ENCODE measurements around the gene ACOD1. TPM values are rescaled to one million over a fixed set of nuclear protein-coding genes. Genes with fewer than 3 reads are reported as not detected.

The ACOD1 gene
- total RNA-seq, 1 donor from 2014 or later = not detected

GRCh38 chr13:76982061-76982460 lies 33.8 kb downstream of the ACOD1 start:
- no peak for DNase-seq
- no peak overlapping the region for H3K4me3 Mint-ChIP-seq
- H3K27ac Mint-ChIP-seq = no peak overlapping the region
- no peaks in the 10 kb centered on the region for H3K36me3 Mint-ChIP-seq (ENCODE audit: low read depth)
- peaks cover 53% of the 10 kb centered on the region for H3K27me3 Mint-ChIP-seq
- intact Hi-C loops (cut with micrococcal nuclease) = loop anchor here (5.0 kb wide), 1 partner anchor 1105 kb away; no protein-coding TSS in a partner anchor
- H3K9me3 Mint-ChIP-seq = no peaks in the 10 kb centered on the region
- peaks cover 6% of the 10 kb centered on the region for H3K4me1 Mint-ChIP-seq

- no peak overlapping the region for H3K27ac Mint-ChIP-seq
- no peak for DNase-seq
- peaks cover 47% of the 10 kb centered on the region for H3K27me3 Mint-ChIP-seq
- peaks cover 6% of the 10 kb centered on the region for H3K4me1 Mint-ChIP-seq
- H3K36me3 Mint-ChIP-seq (ENCODE audit: low read depth) = no peaks in the 10 kb centered on the region
- no peak overlapping the region for H3K4me3 Mint-ChIP-seq
- intact Hi-C loops (cut with micrococcal nuclease) = loop anchor here (5.0 kb wide), 1 partner anchor 1106 kb away; no protein-coding TSS in a partner anchor
- H3K9me3 Mint-ChIP-seq = no peaks in the 10 kb centered on the region
These were observed 35.4 kb downstream of the ACOD1 start for GRCh38 chr13:76983676-76984075.

GRCh38 chr13:76991432-76991795 lies 43.1 kb downstream of the ACOD1 start:
- peaks cover 7% of the 10 kb centered on the region for H3K36me3 Mint-ChIP-seq (ENCODE audit: low read depth)
- intact Hi-C loops (cut with micrococcal nuclease) = loop anchor here (1.0 kb wide), 1 partner anchor 105 kb away; the partner anchor contains the start of gene KCTD12
- H3K4me3 Mint-ChIP-seq = peak overlapping the region; percentile 96
- DNase-seq = peak; percentile 87
- peak overlapping the region; percentile 95 for H3K27ac Mint-ChIP-seq
- peaks cover 26% of the 10 kb centered on the region for H3K4me1 Mint-ChIP-seq
- peaks cover 8% of the 10 kb centered on the region for H3K27me3 Mint-ChIP-seq
- no peaks in the 10 kb centered on the region for H3K9me3 Mint-ChIP-seq

- intact Hi-C loops (cut with micrococcal nuclease) = loop anchor here (1.0 to 2.0 kb wide), 5 partner anchors 9 to 337 kb away; partner anchors contain the start of genes FBXL3 and KCTD12
- H3K9me3 Mint-ChIP-seq = no peaks in the 10 kb centered on the region
- H3K36me3 Mint-ChIP-seq (ENCODE audit: low read depth) = peaks cover 13% of the 10 kb centered on the region
- H3K4me3 Mint-ChIP-seq = peak within 1 kb of the TSS; percentile 96
- H3K27me3 Mint-ChIP-seq = peaks cover 5% of the 10 kb centered on the region
- H3K4me1 Mint-ChIP-seq = peaks cover 26% of the 10 kb centered on the region
- H3K27ac Mint-ChIP-seq = peak within 1 kb of the TSS; percentile 95
- DNase-seq = peak; percentile 99
These were observed 43.7 kb downstream of the ACOD1 start, which contains the start of gene CLN5 for GRCh38 chr13:76991796-76992547. TSS of gene CLN5 (plus strand) at chr13:76992081. CDS start at chr13:76992099, 18 bp downstream.

GRCh38 chr13:76992548-76993001 lies 44.3 kb downstream of the ACOD1 start:
- intact Hi-C loops (cut with micrococcal nuclease) = loop anchor here (1.0 to 2.0 kb wide), 4 partner anchors 9 to 337 kb away; partner anchors contain the start of gene FBXL3
- Mint-ChIP-seq H3K4me3 (peak overlapping the region; percentile 96), H3K4me1 (peaks cover 25% of the 10 kb centered on the region), H3K27ac (peak overlapping the region; percentile 95), H3K27me3 (peaks cover 2% of the 10 kb centered on the region), H3K9me3 (no peaks in the 10 kb centered on the region), H3K36me3 (ENCODE audit: low read depth) (peaks cover 17% of the 10 kb centered on the region)
- DNase-seq = peak; percentile 76

- peak overlapping the region; percentile 48 for H3K27ac Mint-ChIP-seq
- H3K4me1 Mint-ChIP-seq = peaks cover 25% of the 10 kb centered on the region
- DNase-seq = no peak
- intact Hi-C loops (cut with micrococcal nuclease) = loop anchor here (2.0 kb wide), 1 partner anchor 14 kb away; no protein-coding TSS in a partner anchor
- H3K9me3 Mint-ChIP-seq = no peaks in the 10 kb centered on the region
- no peaks in the 10 kb centered on the region for H3K27me3 Mint-ChIP-seq
- peak overlapping the region; percentile 96 for H3K4me3 Mint-ChIP-seq
- peaks cover 20% of the 10 kb centered on the region for H3K36me3 Mint-ChIP-seq (ENCODE audit: low read depth)
These were observed 44.7 kb downstream of the ACOD1 start for GRCh38 chr13:76993021-76993420.

GRCh38 chr13:76993473-76993872 lies 45.2 kb downstream of the ACOD1 start:
- Mint-ChIP-seq H3K4me1 (peaks cover 25% of the 10 kb centered on the region), H3K36me3 (ENCODE audit: low read depth) (peaks cover 24% of the 10 kb centered on the region), H3K27ac (no peak overlapping the region), H3K4me3 (peak overlapping the region; percentile 96), H3K9me3 (no peaks in the 10 kb centered on the region), H3K27me3 (no peaks in the 10 kb centered on the region)
- no peak for DNase-seq
- intact Hi-C loops (cut with micrococcal nuclease) = loop anchor here (2.0 kb wide), 1 partner anchor 13 kb away; no protein-coding TSS in a partner anchor

- Mint-ChIP-seq H3K9me3 (no peaks in the 10 kb centered on the region), H3K4me3 (peak overlapping the region; percentile 37), H3K27ac (no peak overlapping the region), H3K27me3 (no peaks in the 10 kb centered on the region), H3K36me3 (ENCODE audit: low read depth) (peaks cover 32% of the 10 kb centered on the region), H3K4me1 (peaks cover 27% of the 10 kb centered on the region)
- no peak for DNase-seq
- intact Hi-C loops (cut with micrococcal nuclease) = no loop called here
These were observed 46.0 kb downstream of the ACOD1 start for GRCh38 chr13:76994281-76994680.

- H3K4me3 Mint-ChIP-seq = no peak overlapping the region
- no peaks in the 10 kb centered on the region for H3K9me3 Mint-ChIP-seq
These were observed 52.2 kb downstream of the ACOD1 start for GRCh38 chr13:77000475-77000874.

GRCh38 chr13:77001540-77001939 lies 53.2 kb downstream of the ACOD1 start:
- H3K4me1 Mint-ChIP-seq = peaks cover 6% of the 10 kb centered on the region
- no peak for DNase-seq
- intact Hi-C loops (cut with micrococcal nuclease) = loop anchor here (1.0 kb wide), 1 partner anchor 9 kb away; the partner anchor contains the start of gene CLN5
- peaks cover 55% of the 10 kb centered on the region for H3K36me3 Mint-ChIP-seq (ENCODE audit: low read depth)
- no peaks in the 10 kb centered on the region for H3K27me3 Mint-ChIP-seq
- peak overlapping the region; percentile 23 for H3K27ac Mint-ChIP-seq
- no peaks in the 10 kb centered on the region for H3K9me3 Mint-ChIP-seq
- no peak overlapping the region for H3K4me3 Mint-ChIP-seq

More at GRCh38 chr13:77000475-77000874, 52.2 kb downstream of the ACOD1 start:
- Mint-ChIP-seq H3K36me3 (ENCODE audit: low read depth) (peaks cover 59% of the 10 kb centered on the region), H3K4me1 (peaks cover 4% of the 10 kb centered on the region), H3K27me3 (no peaks in the 10 kb centered on the region), H3K27ac (no peak overlapping the region)
- DNase-seq = no peak
- intact Hi-C loops (cut with micrococcal nuclease) = no loop called here

GRCh38 chr13:77001963-77002587 lies 53.8 kb downstream of the ACOD1 start:
- H3K27ac Mint-ChIP-seq = peak overlapping the region; percentile 23
- no peak overlapping the region for H3K4me3 Mint-ChIP-seq
- intact Hi-C loops (cut with micrococcal nuclease) = loop anchor here (1.0 kb wide), 1 partner anchor 10 kb away; the partner anchor contains the start of gene CLN5
- H3K27me3 Mint-ChIP-seq = no peaks in the 10 kb centered on the region
- H3K36me3 Mint-ChIP-seq (ENCODE audit: low read depth) = peaks cover 51% of the 10 kb centered on the region
- no peaks in the 10 kb centered on the region for H3K9me3 Mint-ChIP-seq
- H3K4me1 Mint-ChIP-seq = peaks cover 5% of the 10 kb centered on the region
- no peak for DNase-seq

- Mint-ChIP-seq H3K27ac (no peak overlapping the region), H3K9me3 (no peaks in the 10 kb centered on the region), H3K27me3 (no peaks in the 10 kb centered on the region), H3K4me1 (peaks cover 7% of the 10 kb centered on the region), H3K4me3 (no peak overlapping the region), H3K36me3 (ENCODE audit: low read depth) (peaks cover 52% of the 10 kb centered on the region)
- intact Hi-C loops (cut with micrococcal nuclease) = no loop called here
- DNase-seq = no peak
These were observed 54.4 kb downstream of the ACOD1 start for GRCh38 chr13:77002590-77003190.
